GM21381 (cell line): ENCODE measurements around the gene TRIM7.
"Not testable (repeated sequence)": the region's sequence is repeated elsewhere in the genome, so short reads cannot be mapped to it uniquely, and the experiment has no call there.

Source experiments
- ATAC-seq: cut with Tn5 transposase; IDR thresholded peaks from one replicate; pipeline ENCODE4 v1.9.1; 2021; ENCODE audit warnings: mild to moderate bottlenecking, moderate library complexity; ENCODE audit not compliant: unreplicated experiment

TRIM7 gene

GRCh38 chr5:181194489-181195248 is 10.3 kb downstream of the TRIM7 start:
- no peak for ATAC-seq

GRCh38 chr5:181193656-181194055 is 11.3 kb downstream of the TRIM7 start:
- ATAC-seq, result no peak

DNA sequence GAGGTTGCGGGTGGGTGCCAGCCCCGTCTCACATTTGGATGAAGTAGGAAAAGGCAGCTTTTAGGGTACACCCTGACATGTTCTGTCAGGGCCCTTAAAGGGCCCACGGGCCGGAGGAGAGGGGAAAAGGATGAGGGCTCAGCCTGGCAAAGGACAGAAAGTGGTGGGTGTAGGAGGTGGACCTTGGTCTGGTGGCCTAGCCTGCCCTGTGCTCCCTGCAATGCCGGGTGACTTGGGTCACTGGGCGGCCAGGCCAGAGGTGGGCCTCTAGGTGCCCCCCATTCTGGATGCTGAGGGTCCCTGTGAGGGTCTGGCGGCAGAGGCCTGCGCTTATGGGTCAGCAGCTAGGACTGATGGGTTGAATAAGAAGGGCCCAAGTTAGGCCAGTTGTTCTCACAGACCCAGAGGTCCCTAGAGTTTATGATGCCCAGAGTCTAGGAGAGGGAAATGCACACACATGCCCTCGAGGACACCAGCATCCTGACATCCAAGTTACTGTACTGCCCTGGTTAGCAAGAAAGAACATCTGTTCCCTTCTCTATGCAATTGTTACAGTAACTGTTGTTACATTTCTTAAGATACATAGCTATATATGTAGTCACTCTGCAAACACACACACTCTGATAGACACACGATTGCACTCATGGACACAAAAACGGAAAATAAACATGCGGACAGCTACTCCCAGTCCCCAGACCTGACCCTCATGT is 12.5 kb downstream of the TRIM7 start:
- ATAC-seq, result no peak

DNA sequence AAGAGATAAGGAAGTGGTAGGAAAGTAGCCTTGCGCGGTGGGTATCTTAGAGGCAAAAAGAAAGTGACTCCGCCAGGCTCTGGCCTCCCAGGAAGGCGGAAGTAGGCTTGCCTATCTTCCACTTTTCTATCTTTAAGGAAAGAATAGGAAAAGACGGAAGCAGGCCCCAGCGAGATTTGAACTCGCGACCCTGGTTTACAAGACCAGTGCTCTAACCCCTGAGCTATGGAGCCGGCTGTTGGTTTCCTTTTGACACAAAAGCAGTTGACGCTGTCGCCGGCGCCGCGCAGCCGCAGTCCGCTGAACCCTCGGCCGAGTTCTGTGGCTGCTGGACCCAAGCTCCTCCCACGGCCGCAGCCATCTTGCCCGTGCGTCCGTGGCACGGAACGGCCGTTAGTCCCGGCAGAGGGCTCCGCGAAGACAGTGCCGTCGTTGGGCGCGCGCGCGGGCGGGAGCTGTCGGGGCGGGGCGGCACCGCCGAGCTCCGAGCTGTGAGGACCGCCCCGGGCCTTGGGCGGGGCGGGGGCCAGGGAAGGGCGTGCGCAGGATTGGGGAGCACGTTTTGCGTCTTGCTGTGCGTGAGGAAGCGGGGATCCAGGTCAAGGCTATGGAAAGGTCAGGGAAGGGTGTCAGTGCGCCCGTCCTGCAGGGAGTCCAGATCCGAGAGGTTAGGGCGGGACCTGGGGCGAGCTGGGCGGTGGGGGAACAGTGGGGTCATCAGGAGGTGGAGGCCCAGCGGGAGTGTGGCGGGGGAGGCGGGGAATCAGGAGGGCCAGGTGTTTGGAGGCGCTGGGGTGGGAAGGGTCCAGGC is 13.3 kb downstream of the TRIM7 start:
- peak; percentile 62 for ATAC-seq

DNA sequence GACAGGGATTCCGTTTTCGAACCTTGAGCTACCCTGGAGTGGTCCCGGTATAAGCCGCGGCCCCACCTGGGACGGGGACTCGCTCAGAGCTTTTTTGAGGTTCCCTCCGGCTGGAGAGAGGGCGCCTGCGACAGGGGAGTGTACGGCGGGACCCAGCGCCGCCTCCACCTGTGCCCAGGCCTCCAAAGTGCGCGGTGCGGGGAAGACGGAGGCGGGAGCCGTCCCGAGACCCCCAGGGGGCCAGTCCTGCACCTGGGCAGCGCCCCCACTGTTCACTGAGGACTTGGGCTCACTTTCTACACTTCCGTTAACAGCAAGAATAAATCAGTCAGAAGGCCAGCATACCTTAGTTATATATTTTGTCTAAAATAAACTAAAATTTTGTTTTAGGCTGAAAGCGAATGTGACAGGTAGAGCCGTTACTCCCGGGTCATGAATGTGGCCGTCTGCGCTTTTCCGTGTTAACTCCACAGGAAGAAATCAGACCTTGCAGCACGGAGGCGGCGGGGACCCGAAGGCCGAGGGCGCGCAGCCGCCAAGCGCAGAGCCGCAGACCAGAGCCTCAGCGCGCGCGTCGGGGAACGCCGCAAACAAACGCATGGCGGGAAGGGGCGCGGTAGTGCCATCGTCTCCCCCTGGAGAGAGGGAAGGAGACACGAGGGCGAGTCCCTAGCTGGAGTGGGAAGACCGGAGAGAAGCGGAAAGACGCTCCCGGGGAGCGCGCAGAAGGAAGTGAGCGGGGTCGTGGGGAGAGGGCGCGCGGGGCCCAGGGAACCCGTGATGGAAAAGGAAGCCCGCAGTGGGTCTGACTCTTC is 14.1 kb downstream of the TRIM7 start:
- peak; percentile 4 for ATAC-seq

DNA sequence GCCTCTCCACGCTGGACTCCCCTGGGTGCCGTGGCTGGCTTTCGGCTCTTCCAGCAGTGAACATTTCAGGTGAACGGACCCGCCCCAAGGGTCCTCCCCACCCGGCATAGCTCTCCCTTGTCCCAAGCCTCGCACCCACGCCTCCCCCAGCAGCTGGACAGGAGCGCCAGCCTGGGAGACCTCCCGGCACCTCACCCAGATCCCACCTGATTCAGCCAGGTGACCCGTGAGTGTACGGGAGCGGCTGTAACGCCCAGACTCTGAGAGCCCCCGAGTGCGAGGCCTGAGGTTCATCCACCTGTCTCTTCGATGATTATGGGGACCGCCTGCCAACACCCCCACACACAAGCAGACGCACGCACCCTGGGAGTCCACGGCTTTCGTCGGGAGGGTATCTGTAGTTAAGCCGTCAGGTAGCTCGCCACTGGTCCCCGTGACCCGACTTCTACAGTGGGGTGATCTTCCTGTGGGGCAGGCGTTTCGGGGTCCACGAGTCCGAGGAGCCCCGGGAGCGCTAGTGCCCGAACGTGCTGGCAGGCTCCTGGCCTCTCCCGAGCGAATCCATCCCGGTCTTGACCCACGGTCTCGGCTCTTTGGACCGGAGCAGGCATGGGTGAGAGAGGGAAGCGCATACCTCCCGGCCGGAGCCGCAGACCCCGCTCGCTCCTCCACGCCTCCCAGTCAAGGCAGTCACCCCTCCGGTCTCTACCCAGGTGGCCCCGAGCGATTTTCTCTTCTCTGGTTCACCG is 14.9 kb downstream of the TRIM7 start:
- no peak for ATAC-seq

DNA sequence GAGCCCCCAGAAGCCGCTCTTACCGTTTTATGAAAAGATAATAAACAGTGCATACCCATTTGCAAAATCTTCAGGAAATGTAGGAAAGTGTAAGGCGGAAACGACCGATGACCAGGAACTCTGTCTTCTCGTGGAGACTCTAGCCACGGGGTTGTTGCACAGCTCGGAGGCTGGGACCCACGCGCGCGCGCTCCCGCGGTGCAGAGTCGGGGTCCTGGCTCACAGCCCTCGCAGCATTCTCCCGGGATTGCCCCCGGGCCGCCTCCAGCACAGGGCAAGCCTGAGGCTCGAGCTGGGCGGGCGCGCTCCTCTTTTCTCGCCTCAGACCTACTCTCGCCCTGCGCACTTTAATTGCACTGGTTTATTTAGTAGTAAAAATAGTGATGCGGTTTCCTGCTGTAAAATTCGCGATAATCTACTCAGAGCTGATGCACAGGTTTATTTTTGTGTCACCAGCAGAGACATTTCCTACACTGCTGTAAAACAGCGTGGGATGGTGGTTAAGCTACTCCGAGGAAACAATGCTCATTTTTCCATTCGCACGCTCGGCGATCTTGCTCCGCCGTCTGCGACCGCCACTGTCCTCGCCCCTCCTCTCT is 15.5 kb downstream of the TRIM7 start:
- ATAC-seq, result no peak

DNA sequence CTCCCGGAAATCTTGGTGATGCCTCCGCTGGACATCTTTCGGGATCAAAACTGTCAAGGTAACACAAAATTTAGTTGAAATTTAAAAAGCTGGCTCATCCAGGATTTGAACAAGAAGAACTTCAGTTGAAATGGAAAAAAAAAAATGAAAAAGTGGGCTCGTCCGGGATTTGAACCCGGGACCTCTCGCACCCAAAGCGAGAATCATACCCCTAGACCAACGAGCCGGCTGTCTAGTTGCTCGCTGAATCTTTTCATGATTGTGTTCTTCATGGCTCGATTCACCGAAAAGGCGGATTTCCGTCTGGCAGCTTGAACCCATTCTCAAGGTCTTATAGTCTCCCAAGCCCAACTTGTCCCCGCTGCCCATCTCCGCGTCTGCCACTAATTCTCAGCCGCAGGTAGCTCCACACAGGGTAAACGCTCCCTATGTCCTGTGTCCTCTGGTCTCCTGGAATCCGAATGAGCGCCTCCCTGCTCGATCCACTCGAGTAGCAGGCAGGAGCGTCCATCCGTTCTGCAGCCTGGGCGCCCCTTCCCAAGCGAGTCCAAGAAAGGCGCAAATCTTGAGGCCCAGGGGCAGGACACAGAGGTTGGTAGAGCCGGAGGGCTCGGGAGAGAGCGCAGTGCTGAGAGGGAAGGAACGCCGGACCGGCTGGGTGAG is 16.2 kb downstream of the TRIM7 start:
- peak; percentile 21 for ATAC-seq

DNA sequence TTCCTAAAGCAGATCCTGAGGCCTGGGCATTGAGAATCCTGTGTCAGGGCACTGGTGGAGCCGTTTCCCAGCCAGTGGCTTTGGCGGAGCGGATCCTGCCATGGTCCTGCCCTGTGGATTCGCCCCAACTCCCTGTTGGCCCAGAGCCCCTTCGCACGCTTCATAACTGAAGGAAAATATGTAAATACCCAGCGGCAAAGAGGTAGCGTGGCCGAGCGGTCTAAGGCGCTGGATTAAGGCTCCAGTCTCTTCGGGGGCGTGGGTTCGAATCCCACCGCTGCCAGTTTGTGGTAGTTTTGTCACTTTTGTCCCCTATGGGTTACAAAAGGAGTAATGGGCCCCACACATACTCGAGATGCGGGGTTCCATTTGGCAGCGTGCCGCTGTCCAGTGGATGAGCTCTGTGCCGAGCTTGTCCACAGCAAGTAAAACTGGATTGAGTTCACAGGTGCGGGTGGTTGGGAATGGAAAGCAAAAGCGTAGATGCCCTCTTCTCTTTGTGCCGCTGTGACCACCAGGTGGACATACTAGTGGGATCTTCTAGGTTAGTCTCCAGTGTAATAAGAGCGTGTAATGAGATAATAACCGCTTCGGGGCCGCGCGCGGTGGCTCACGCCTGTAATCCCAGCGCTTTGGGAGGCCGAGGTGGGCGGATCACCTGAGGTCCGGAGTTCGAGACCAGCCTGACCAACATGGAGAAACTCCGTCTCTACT is 17.3 kb downstream of the TRIM7 start:
- ATAC-seq, result no peak

- no peak for ATAC-seq
These were observed 18.0 kb downstream of the TRIM7 start for GRCh38 chr5:181186986-181187499.

DNA sequence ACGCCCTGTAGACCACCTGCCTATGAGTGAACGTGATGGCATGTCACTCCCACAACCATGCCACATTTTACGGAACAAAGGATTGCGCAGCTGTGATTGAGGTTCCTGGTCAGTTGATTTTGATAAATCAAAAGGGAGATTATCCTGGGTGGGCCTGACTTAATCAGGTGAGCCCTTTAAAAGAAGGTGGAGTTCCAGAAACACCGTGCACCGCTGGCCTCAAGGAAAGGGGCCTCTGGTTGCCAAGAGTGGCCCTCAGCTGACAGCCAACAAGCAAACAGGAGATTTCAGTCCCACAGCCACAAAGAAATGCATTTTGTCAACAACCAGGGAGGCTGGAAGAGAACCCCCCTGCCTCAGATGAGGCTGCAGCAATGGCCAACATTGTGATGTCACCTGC is 19.0 kb downstream of the TRIM7 start:
- ATAC-seq, result no peak

DNA sequence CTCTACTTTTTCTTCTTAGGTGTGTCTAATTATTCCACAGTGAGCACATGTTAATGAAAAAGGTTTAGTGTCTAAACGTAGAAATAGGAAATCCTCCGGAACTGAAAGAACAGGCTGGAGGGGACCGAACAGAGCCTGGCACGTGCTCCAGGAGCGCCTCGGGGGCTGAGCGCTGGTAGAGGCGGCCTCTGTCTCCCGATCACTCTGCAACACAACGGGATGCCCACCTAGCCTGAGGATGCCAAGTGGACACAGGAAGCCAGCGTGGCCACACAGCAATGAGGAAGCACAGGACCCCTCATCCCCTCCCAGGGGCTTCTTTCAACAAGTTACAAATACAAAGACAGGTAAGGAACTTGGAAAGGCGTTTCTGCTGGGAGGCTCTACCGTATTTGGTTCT is 19.4 kb downstream of the TRIM7 start:
- ATAC-seq, result no peak

DNA sequence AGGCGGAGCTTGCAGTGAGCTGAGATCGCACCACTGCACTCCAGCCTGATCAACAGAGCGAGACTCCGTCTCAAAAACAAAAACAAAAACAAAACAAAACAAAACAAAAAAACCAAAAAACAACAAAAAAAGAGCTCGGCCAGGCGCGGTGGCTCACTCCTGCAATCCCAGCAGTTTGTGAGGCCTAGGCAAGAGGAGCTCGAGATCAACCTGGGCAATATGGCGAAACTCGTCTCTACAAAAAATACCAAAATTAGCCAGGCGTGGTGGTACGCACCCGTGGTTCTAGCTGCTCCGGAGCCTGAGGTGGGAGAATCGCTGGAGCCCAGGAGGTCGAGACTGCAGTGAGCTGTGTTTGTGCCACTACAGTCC is 20.2 kb downstream of the TRIM7 start:
- ATAC-seq, result no peak

DNA sequence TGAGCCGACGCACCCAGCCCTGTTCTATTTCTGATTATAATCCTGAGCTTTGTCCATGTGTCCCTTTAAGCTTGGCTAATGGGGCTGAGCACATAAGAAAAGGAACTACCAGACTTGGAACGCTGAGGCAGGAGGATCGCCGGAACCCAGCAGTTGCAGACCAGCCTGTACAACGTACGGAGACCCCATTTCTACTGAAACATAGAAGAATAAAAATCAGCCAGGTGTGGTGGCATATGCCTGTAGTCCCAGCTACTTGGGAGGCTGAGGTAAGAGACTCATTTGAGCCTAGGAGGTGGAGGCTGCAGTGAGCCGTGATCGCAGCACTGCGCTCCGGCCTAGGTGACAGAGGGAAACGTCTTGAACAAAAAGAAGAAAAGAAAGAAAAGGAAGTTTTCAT is 22.3 kb downstream of the TRIM7 start:
- no peak for ATAC-seq

- ATAC-seq, result peak; percentile 44
These were observed 23.1 kb downstream of the TRIM7 start for GRCh38 chr5:181181650-181182565.

- ATAC-seq, result not testable (repeated sequence)
These were observed 27.4 kb downstream of the TRIM7 start for GRCh38 chr5:181177559-181177958.

DNA sequence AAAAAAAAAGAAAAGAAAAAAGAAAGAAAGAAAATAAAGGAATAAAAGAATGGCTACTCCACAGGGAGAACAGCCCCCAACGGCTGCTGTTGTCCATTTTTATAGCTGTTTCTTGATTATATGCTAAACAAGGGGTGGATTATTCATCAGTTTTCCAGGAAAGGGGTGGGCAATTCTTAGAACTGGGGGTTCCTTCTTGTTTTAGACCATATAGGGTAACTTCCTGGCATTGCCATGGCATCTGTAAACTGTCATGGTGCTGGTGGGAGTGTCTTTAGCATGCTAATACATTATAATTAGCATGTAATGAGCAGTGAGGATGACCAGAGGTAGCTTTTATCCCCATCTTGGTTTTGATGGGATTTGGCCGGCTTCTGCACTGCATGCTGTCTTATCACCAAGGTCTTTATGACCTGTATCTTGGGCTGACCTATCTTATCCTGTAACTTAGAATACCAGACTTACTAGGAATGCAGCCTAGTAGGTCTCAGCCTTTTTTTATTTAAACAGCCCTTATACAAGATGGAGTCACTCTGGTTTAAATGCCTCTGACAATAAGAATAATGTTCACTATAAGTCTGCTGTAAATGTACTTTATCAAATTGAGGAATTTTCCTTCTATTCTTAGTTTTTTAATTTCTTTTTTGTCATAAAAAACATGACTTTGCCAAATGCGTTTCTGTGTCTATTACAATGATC is 28.6 kb downstream of the TRIM7 start:
- no peak for ATAC-seq
